Measurements from ENCODE around the gene PERCC1.

DNA sequence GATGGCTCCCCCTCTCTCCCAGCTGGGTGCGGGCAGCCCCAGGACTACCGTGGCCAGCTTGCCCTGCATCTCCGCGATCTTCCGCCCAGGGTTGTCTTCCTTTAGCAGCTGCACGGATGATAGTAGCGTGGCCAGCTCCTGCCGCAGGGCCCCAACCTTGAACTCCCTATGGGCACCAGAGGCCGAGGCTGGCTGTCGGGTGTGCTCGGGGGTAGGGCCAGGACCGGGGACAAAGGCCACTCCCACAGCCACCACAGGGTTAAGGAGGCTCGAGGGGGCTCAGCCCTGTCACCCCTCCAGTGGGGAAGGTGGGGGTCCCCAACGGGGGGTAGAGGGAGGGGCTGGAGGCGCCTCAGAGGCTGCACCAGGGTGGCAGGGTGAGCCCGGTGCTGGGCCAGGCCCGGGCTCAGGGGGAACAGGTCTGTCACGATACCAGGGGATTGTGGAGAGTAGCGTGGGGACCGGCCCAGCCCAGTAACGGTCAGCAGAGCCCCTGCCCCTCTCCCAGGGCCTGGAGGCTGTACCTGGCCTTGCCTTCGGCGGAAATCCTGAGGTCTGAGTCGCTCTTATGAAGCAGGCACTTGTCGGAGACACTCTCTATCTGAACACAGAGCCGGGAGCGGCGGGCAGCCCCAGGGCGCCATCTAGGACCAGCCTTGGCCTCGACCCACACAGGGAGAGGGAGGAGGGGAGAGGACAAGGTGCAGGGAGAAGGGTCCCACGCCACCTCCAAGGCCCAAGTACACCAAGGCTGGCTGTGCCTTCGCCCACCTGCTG is 5.2 kb downstream of the PERCC1 start:
- TF ChIP-seq, protein P1, sequence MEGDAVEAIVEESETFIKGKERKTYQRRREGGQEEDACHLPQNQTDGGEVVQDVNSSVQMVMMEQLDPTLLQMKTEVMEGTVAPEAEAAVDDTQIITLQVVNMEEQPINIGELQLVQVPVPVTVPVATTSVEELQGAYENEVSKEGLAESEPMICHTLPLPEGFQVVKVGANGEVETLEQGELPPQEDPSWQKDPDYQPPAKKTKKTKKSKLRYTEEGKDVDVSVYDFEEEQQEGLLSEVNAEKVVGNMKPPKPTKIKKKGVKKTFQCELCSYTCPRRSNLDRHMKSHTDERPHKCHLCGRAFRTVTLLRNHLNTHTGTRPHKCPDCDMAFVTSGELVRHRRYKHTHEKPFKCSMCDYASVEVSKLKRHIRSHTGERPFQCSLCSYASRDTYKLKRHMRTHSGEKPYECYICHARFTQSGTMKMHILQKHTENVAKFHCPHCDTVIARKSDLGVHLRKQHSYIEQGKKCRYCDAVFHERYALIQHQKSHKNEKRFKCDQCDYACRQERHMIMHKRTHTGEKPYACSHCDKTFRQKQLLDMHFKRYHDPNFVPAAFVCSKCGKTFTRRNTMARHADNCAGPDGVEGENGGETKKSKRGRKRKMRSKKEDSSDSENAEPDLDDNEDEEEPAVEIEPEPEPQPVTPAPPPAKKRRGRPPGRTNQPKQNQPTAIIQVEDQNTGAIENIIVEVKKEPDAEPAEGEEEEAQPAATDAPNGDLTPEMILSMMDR (IDR thresholded peaks at IDR 0.05) = no peak
- TF ChIP-seq POLR2AphosphoS5 (IDR thresholded peaks at IDR 0.05; ENCODE audit: insufficient read depth in 1 of 2, low read depth in 1 of 2) (no peak), POLR2A (IDR thresholded peaks at IDR 0.05) (no peak)

All from vagina (tissue), 2 donors.